GM18861 (cell line): ENCODE data around the gene HTT.

Source experiments
- ATAC-seq: cut with Tn5 transposase; IDR thresholded peaks from one replicate; pipeline ENCODE4 v1.9.1; 2021; ENCODE audit not compliant: unreplicated experiment

HTT gene

DNA sequence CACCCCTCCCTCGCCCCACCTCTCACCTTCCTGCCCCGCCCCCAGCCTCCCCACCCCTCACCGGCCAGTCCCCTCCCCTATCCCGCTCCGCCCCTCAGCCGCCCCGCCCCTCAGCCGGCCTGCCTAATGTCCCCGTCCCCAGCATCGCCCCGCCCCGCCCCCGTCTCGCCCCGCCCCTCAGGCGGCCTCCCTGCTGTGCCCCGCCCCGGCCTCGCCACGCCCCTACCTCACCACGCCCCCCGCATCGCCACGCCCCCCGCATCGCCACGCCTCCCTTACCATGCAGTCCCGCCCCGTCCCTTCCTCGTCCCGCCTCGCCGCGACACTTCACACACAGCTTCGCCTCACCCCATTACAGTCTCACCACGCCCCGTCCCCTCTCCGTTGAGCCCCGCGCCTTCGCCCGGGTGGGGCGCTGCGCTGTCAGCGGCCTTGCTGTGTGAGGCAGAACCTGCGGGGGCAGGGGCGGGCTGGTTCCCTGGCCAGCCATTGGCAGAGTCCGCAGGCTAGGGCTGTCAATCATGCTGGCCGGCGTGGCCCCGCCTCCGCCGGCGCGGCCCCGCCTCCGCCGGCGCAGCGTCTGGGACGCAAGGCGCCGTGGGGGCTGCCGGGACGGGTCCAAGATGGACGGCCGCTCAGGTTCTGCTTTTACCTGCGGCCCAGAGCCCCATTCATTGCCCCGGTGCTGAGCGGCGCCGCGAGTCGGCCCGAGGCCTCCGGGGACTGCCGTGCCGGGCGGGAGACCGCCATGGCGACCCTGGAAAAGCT, at the start of gene HTT, which contains the start of gene HTT-AS:
Gene HTT (plus strand): TSS at position 604 of the 768 bp plus-strand sequence. CDS start 145 bp downstream, at position 749.
Gene HTT-AS (minus strand): TSS at position 461 of the 768 bp plus-strand sequence.
- peak; percentile 60 for ATAC-seq

DNA sequence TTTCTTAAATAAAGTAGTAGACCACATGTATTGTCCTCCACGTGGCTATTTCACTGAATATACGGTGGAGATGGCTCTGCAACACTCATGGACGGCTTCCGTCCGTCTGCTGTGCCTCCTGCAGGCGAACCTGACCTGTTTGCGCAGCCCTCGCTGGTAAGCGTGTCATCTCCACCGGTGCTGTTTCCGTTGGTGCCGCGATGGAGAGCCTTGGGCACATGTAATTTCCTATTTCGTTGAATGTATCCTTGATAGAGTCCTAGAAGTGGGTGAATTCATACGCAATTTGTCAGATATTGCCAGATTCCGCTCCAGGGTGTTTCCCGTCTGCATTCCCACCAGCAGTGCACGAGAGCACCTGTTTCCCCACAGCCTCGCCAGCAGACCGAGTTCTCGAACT, 48.6 kb upstream of the HTT start:
- ATAC-seq: no peak

DNA sequence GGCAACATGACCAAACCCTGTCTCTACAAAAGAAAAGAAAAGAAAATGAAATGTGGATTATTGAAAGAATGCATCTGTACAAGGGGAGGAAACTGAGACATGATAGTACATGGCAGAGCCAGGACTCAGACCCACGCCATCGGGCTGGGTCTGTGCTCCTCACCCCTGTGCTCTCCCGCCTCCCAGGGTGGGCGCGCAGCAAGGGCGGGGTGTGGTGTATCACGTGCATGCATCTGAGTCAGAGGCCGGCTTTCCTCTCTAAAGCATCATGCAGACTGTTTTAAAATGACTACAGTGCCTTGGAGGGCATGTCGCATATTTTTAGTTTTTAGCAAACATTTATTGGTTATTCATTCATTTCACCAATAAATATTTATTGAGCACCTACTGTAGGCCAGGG, 47.9 kb upstream of the HTT start:
- ATAC-seq: no peak

DNA sequence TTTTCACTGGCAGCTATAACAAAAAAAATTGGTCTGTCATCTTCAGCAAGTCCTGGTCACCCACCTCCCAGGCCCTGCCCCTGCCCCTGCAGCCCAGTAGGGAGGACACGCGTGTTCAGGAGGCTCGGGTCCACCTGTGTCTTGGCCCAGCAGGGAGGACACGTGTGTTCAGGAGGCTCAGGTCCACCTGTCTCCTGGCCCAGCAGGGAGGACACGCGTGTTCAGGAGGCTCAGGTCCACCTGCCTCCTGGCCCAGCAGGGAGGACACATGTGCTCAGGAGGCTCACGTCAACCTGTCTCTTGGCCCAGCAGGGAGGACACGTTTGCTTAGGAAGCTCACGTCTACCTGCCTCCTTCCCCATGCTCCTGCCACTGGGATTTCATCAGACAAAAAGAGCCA, 45.0 kb upstream of the HTT start:
- ATAC-seq: no peak

DNA sequence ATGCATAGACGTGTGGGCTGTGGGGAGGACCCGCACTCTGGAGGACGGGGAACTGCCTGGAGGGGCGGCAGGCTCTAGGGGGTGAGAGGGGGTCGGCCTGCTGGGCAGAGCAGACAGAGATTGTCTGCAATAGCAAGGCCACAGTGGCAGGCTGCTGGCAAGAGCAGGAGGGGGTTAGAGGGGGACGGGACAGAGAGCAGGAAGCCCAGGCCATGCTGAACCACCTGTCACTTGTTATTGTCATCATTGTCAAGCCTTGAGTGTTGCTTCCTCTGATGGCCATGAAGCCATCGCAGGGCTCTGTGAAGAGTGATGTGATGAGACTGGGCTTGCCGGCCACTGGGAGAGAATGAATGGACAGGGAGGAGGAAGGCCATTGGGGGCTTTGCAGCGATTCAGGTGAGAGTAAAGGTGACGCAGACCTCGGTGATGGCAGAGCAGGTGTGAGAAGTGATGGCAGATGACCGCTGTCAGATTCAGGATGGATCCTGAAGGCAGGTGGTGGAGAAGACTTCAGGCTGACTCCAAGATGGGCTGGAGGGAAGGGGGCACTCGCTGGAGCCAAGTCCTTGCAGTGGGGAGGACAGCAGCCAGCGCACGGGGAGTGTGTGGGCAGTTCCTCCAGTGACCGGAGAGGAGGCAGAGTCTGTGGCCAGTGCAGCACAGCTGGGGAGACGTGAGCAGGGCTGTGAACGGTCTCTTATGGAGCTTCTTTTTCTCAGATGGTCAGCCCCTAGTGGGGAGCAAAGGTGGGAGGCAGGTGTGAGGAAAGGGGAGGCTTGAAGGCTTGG, 43.7 kb upstream of the HTT start:
- no peak for ATAC-seq

DNA sequence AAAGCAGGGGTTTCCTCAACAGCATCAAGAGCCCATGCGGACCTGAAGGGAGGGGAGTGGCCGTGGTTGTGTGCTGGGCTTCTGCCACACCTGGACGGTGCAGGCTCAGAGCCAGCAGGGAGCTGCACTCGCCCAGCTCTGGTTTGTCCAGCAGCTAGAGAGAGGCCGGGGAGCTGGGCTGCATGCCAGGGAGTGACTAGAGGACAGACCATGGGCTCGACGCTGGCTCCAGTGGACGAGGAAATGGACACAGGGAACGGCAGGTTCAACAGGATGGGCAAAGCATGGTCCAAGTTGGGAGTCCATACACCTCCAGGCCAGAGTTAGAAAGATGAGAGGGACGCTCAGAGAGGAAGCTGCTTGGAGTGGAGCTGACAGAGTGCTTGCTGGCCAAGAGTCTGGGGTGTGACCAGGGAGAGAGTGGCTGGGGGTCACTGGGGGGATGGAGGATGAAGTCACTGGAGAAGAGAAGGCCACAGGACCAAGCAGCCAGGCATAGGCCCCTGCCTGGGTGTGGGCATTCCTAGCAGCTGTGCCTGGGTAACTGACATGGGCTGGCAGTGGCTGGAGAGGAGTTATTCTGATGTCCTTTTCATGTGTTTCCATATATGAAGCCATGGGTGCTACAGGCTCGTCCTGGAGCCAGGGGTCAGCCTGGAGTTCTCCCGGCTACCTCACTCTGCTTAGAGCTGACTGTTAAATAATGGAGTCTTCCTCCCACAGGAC, 43.0 kb upstream of the HTT start:
- no peak for ATAC-seq

DNA sequence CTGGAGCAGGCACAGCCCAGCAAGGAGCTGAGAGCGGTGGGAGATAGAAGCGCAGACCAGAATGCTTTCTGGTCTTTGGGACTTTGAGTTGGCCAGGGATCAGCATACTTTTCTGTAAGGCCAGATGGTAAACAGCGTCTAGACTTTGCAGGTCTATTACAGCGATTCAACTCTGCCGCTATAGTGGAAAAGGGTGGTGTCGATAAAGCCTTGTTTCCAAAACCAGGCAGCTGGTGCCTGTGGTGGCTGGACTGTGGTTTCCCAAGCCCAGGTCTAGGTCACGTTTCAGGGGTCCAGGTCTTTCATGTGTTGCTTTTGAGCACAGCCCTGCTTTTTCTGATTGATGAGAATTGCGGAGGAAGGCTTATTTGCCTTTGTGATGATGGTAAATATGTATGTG, 40.2 kb upstream of the HTT start:
- no peak for ATAC-seq

DNA sequence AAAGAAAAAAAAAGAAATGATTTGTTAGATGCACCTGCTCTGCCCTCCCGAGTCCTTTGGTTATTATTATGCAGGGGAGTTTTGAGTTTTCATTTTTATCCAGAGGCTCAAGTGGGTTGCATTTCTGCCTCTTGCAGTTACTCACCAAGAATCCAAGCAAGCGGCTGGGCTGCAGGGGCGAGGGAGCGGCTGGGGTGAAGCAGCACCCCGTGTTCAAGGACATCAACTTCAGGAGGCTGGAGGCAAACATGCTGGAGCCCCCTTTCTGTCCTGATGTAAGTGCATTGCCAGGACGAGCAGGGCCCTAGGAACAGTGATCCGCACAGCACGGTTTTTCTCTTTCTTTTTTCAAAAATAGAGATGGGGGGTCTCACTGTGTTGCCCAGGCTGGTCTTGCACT, 39.2 kb upstream of the HTT start:
- no peak for ATAC-seq

DNA sequence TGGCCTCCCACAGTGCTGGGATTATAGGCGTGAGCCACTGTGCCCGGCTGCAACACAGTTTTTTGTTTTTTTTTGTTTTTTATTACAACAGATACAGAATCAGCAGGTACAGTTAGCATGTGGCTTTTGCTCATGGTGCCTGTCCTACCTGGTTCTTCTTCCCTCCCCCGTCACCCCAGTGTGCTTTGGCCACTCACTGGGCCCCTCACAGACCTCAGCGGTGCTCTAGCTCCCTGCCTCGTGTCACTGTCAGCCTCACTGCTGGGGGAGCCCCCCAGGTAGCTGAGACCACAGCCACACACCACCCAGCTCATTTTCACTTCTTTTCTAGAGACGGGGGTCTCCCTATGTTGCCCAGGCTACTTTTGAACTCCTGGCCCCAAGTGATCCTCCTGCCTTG, 38.8 kb upstream of the HTT start:
- no peak for ATAC-seq

DNA sequence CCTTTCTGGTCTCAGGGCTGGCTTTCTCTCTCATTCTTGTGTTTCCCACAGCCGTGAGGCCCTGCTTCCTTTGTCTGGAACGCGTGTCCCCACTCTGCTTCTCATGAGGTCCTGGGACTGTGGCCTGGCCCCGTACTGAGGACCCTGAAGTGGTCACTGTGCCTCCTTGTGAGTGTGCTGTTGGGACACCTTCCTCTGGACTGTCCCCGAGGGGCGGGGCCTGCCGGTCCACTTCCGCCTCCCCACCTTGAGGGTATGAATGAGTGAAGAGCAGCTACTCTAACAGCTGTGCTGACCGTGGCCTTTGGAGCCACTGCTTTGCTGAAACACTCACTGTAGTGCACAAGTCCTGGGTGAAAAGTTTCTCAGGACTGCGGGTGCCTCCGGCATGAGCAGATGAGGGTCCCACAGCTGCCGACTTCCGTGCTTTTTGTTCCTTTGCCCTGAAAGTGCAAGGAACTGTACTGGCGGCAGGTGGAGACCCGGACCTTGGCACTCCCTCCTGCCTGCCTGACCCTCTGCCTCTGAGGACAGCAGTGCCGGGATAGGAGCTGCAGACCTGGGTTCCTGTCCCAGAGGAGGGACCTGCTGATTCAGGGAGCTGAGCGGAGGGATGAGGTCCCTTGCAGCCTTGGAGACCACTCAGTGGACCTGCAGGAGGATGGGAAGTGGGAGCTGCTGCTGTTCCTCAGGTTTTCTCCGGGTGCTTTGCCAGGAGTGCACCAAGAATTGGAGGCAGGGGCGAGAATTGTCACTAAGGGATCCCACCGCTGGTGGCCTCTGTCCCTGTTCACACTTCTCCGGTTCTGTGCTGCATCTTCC, 38.1 kb upstream of the HTT start:
- no peak for ATAC-seq

DNA sequence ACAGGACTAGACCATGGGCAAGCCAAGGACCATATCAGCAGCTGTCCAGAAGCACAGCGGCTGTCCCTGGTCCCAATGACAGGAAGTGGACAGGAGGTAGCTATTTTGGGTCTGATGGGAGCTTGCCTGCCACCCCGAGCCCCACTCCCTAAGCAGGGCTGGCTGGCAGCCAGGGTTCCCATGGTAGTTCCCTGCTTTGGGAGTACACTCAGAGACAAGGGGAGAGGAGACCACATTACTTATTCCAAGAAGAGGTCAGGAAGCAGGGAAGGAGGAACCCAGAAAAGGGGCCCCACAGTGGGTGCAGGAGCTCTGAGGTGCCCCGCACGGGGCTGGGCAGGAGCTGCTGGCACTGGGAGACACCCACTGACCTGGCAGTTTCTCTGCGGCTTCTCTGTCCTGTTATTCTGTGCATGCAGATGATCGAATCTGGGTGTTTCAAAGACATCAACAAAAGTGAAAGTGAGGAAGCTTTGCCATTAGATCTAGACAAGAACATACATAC, 36.5 kb upstream of the HTT start:
- no peak for ATAC-seq

DNA sequence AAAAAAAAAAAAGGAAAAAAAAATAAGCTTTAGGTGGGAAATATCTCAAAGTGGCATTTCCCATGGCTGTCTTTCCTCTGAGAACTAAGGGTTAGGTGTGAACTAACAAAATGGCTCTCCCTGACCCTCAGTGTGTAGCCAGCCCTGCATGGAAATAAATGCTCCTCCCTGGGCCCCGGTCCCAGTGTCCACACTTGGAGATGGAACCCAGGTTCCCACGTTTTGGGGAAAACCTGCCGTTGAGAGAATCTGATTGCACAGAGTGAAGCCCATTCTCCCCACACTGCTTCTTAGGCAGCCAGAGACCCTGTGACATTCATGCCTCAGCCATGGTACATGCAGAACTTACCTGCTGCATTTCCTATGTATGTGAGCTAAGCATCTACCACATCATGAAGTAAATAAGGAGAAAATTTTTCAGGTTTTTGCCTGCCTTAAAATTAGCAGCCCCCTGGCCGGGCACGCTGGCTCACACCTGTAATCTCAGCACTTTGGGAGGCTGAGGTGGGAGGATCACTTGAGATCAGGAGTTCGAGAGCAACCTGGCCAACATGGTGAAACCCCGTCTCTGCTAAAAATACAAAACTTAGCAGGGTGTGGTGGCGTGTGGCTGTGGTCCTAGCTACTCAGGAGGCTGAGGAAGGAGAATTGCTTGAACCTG, 34.6 kb upstream of the HTT start:
- ATAC-seq: no peak

DNA sequence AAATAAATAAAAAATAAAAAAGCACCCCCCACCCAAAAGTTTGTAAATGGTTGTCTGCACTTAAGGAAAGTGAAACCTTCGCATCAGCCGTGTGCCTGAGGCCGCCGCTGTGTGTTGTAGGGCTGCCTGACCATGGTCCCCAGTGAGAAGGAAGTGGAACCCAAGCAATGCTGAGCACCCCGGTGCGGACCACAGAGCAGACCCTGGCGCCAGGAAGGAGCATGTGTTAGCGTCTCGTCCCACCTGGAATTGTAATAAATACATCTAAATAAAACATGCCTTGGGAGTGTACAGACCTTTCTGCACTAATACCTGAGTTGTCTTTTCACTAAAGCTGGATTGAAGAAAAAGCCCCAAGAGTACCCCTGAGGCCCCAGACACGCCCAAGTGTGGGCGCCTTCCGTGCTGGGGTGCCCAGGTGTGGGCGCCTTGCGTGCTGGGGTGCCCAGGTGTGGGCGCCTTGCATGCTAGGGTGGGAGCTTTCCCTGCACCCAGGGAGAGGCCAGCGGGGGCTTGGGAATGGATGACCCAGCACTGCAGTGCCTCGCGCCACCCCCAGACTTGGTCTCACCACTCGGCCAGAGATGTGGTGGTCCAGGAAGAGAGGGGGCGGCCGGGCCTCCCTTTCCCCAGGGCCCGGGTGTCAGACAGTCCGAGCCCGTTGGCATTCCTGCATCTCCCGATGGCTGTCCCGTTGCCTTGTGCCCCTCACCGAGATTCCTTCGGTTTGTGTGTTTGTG, 33.9 kb upstream of the HTT start:
- no peak for ATAC-seq

DNA sequence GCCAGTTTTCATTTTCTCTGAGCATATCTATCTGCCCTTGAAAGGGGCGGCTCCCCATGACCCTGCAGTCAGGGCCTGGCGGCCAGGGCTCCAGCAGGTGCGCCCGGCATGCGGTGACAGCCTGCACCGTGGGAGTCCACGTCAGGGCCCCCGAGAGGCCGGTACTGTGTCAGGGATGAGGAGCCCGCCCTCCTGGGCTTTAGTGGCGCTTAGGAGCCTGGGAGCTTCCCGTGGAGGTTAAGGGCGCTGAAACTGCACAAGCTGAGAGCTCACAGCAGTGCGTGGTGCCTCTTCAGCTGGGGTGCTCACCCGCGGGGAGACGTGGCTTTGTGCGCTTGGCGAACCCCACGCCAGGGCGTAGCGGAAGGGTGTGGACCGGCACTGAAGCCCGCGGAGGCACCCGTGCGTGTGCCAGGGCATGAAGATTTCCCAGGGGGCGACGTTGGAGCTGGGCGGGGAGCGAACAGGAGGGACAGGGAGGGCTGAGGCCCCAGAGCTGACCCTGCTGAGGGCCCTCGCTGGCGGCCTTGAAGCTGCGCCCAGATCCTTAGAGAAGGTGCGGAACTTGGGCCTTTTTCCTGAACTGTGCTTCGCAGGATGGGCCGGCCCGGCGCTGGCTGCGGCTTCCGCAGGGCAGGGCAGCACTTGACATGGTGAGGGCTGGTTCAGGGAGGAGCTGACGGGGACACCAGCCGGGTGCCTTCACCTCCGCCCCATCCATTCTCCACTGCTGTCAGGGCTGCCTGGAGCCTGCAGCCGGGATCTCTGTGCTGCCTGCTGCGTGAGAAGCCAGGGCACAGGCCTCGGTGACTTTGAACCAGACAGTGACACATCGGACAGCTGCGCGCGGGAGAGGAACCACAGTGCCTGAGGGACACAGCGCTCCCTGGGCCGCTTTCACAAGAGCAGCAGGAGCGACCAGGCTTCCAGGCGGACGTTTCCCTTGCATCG, 33.0 kb upstream of the HTT start:
- ATAC-seq: no peak

DNA sequence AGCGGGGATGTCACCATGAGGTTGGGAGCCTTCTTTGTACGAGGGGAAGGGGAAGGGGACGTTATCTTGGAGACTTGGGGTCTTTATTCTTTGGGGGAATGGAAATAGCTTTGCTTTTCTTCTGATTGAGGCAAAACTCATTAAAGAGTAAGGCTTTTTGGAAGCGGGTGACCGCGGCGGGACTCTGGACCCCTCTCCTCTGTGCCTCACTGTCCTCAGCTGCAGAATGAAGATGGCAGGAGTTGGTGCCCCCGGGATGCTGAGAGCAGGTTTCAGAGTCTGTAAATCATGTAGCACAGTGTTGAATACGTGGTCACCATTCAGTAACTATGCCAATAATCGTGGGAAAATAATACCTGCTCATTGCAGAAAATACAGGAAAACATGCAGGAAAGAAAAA, 32.3 kb upstream of the HTT start:
- ATAC-seq: no peak

DNA sequence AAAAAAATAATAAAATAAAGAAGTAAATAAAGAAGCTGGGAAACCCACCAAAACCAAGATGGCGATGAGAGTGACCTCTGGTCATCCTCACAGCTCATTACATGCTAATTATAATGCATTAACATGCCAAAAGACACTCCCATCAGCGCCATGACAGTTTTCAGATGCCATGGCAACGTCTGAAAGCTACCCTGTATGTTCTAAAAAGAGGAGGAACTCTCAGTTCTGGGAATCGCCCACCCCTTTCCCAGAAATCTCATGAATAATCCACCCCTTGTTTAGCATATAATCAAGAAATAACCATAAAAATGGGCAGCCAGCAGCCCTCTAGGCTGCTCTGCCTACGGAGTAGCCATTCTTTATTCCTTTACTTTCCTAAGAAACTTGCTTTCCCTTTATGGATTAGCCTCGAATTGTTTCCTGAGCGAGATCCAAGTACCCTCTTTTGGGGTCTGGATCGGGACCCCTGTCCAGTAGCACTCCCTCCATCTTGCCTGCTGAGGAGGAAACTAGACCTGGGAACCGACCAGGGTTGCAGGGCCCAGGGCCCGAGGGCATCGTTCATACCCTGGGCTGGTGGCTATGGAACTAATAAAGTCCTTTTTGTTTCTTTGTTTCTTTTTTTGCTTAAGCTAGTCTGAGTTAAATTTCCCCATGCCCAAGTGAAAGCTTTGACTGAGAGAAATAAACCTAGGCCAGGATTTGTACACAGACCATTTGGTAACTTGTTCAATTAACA, 31.0 kb upstream of the HTT start:
- ATAC-seq: no peak
